Stimulated activated CD4-positive, alpha-beta T cell treated with anti-CD3 and anti-CD28 coated beads, TNF-alpha, amount 100 ng/mL, for 48 hours (primary cell): ENCODE data around the gene PLXNA3.
"Not testable (repeated sequence)": the region's sequence is repeated elsewhere in the genome, so short reads cannot be mapped to it uniquely, and the experiment has no call there.

Experiments used
- DNase-seq, 3 donors: peaks; one replicate each; pipeline ENCODE4 v3.0.0-alpha.2; 2020; ENCODE audit warnings: low read depth in 3 of 3

Gene PLXNA3

DNA sequence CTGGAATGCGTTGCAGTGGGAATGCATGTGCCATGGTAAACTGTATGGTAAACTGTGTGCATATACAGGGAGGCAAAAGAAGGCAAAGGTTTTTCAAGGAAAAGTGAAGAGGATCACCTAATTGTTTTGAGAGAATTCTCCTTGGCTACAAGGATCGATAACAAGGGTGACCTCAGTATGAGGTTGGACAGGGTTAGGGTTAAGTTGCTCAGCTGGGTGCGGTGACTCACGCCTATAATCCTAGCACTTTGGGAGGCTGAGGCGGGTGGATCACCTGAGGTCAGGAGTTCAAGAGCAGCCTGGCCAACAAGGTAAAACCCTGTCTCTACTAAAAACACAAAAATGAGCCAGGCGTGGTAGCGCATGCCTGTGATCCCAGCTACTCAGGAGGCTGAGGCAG is 43.3 kb downstream of the PLXNA3 start:
- DNase-seq = not testable (repeated sequence)

DNA sequence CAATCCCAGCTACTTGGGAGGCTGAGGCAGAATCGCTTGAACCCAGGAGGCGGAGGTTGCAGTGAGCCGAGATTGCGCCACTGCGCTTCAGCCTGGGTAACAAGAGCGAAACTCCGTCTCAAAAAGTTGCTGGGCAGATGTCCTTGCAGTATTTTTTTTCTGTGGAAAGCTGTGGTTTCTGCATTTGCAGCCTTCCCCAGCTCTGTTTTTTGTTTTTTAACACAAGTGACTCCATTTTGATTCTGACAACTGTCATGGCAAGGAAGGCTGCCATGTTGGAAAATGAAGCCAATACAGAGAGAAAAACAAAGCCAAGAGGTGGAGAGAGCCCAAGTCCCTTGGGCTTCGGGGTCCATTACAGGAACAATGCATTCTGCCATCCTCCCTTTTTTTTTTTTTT is 44.0 kb downstream of the PLXNA3 start:
- no peak for DNase-seq

DNA sequence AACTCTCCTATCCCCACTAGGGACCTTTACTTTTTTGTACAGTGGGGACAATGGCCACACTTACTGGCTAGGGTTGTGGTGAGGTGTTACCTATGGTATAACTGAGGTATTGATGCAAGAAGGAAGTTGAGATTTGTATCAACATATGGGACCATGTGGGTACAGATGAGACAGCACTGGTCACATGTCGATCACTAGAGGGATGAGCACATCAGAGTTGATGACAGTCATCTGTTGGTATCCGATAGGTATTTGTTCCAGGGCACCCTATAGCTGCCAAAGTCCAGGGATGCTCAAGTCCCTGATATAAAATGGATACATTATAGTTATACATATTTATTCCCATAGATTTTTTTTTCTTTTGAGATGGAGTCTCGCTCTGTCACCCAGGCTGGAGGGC is 44.9 kb downstream of the PLXNA3 start:
- no peak for DNase-seq

DNA sequence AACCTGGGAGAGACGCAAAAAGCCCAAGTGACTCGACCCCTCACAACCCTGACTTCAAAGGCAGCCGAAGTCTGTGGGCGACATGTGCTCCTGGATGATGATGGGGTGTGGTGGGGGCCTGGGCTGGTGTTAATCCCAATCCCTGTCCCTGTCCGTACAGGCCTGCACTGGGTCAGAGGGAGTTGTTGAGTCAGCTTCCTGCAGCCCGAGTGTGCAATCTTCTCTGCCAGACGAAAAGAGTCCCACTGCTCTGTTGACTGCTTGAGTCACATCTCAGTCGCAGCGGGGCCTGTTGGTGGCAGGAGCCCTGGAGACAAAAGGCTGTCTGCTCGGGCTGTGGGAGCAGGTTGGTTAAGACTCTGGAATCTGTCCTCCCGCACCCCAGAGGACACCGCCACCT is 47.7 kb downstream of the PLXNA3 start:
- DNase-seq = no peak

DNA sequence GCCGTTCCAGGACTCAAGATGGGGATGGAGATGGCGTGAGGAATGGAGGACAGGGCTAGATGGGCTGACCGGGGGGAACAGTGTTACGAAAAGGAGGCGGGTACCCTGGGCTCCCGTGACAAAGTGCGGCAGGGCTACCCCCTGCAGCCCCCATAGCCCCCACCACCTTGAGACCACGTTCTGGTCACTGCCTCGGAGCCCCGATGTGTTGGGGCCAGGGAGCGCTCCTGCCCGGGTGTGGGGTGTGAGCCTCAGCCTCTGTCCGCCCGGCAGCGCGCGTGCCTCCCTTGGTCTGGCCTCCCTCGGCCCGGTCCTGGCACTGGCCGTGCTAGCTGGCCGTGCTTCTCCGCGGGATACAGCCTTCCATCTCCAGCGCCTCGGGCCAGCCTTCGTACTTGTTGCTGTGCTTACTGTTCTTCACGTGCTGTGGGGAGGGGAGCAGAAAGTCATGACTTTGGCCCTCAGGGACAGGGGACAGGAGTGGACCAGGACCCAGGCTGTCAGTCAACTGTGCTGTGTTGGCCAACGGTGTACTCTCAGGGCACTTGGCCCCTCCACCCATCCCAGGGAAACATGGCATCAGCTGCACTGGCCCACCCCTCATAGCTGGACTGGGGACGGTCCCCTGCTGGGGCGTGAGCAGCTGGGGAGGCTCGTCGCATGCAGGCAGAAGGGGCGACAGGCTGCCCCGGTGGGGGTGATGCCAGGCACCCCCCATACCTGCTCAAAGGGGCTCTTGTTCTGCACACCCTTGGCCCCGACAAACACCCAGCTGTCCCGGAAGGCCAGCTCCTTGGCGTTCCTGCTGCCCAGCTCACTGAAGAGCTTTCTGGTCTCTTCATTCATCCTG is 48.6 kb downstream of the PLXNA3 start:
- DNase-seq = no peak

DNA sequence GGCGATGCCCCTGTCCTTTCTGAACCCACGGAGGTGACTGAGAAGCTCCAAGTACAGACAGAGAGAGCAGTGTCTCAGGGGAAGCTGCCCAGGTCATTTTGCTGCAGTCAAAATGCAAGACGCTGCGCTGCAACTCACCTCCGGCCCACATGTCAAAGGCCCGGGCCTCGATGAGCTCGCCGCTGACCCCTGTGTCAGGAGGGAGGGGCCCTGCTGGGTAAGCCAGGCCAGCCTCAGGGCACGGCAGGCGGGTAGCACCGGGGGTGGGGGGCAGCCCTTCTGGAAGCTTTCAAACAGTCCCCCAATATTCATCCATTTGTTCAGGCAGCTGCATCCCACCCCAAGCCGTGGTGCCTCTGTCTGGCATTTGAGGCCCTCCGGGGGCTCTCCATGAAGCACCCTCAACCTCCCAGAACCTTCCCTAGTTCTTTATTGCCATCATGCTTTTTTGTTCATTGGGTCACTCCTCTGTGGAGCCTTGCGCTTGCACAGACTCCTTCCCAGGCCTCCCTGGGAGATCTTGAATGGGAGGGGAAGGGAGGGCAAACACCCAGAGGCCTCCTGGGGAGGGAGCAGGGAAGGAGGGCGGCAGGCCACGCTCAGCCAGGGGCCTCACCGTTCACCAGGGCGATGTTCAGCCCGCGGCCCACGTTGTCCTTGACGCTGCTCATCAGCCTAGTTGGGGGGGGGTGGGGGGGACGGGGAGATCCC is 49.7 kb downstream of the PLXNA3 start:
- no peak for DNase-seq

DNA sequence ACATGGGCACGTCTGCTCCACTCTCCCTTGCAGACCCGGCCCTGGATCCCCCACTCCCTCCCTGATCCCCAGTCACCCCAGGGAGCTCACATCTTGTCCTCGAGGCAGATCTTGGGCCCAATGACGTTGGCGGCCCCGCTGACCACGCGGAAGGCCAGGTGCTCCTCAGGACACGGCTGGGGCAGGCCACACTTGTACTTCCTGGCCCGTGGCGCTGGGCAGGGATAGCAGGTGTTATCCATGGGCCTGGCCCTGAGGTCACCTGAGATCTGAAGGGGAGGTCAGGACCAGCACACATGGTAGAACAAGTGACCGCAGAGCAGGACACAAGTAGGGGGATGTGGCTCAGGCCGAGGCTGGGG is 50.3 kb downstream of the PLXNA3 start:
- DNase-seq = no peak

DNA sequence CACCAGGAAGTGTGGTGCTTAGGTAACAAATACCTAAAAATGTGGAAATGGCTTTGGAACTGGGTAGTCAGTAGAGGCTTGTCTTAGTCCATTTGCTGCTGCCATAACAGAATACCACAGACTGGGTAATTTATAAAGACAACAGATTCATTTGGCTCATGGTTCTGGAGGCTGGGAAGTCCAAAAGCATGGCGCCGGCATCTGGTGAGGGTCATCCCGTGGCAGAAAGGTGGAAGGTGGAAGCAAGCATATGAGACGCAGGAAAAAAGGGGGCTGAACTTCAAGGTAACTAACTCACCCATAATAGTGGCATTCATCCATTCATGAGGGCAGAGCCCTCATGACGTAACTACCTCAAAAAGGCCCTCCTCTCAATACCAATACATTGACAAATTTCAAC is 51.4 kb downstream of the PLXNA3 start:
- no peak for DNase-seq

DNA sequence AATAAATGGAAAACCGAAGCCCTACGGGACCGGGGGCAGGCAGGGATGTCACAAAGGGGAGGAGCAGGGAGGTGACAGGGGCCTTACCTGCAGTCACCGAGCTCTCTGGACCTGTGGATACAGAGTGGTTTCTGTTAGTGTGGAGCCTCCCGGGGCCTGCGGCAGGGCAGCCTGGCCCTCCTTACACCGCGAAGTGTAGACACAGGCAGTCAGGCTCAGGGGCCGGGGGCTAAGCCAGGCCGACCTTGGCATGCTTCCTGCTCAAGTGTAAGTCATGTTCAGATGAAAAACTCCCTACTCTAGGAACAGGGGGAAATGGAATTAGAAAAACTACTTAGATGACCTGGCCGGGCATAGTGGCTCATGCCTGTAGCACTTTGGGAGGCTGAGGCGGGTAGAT is 53.7 kb downstream of the PLXNA3 start:
- no peak for DNase-seq

DNA sequence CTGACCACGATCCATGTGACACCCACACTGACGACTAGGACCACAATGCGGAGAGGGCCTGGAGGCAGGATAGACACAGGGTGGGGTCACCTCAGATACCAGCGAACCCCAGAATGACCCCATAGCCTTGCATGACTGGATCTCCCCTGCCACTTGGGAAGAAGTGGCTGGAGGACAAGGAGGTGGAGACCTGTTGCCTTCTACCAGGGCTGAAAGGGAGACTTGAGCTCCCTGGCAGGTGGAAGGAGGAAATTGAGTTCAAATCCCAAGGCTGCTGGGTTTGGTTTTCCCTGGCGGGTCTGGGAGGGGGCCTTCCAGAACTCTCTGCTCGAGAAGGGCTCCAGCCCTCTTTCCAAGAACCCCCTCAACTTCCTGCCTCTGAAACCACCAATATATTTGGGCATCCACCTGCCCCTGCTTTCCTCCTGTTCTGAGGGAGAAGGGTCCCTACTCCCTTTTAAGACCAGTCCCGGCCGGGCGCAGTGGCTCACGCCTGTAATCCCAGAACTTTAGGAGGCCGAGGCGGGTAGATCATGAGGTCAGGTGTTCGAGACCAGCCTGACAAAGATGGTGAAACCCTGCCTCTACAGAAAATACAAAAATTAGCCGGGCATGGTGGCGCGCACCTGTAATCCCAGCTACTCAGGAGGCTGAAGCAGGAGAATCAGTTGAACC is 54.9 kb downstream of the PLXNA3 start:
- no peak for DNase-seq

DNA sequence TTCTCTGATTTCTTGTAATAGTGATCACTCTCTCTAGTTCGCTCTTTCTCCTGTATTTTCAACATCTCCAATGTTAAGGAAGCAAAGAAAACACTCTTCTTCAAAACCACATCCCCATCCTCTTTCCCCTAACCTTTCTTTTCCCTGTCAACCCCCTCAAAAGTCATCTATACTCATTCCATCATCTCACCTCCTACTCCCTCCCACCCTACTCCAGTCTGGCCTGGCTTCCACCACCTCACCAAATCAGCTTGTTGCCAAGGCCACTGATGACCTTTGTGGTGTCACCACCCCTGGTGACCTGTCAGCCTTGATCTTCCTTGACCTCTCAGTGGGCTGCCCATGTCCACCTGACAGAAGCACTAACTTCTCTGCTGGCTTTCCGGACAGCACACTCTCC is 55.6 kb downstream of the PLXNA3 start:
- DNase-seq = no peak

DNA sequence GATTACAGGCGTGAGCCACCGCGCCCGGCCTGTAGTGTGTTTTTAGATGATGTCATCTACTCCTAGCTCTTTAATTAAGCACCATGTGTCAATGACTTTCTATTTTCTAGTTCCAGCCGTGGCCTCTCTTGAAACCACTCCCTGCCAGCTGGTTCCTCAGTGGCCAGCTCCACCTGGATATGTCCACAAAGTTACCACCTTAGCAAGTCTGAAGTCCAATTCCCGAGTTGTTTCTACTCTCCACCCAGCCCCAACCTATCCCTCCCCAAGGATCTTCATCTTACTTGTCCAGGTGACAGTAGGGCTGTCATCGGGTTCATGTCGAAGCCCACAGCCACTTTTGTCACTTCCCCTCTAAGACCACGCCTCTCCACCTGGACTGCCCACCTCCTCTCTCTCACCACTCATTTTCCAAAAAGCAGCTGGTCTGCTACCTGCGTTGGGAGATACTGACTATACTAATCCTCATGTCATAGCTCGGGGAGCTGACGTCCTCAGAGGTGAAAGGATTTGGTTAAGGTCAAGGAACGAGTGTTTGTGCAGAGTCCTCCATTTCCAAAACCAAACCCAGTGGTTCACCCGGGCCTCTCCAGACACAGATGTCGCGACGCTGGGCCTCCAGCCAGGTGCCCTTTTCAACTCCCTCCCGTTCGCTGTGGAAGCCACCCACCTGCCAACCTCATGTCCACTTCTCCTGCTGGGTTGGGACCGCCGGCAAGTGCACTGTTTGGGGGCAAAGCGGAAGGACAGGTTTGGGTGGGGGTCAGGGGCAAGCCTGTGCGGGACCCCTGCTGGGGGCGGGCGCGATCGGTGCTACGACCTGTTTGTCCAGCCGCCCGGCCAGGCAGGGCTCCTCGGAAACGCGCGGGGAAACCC is 57.2 kb downstream of the PLXNA3 start:
- no peak for DNase-seq

DNA sequence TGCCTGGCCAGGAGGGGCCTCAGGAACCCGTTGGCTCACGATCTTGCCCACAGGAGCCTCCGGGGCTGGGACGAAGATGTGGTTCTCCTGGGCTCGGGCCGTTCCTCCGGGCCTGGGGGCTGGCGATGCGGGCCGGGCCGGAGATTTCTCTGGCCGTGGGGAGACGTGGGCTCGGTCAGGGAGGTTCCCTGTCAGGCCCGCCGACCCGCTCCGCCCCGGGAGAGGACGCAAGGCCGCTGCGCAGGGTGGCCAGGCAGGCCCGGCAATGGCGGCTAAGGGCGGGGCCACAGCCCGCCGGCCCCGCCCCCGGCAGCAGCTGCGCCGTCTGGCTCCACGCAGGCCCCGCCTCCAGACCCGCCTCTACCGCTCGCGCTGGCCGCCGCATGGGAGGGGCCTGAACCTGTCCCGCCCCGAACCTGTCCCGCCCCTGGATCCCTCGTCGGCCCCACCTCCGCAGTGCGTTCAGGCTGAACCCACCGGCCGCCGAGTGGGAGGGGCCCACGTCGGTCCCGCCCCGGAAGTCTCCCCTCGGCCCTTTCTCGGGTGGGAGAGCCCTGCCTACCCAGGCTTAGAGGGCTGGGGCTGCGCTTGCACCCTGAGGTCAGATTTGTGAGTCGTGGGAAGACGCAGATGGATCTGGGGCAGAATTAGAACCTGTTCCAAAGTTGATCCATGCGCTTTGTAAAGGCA is 58.0 kb downstream of the PLXNA3 start, which contains the start of gene FAM3A:
FAM3A (minus strand) TSS at position 267 of the 690 bp plus-strand sequence. CDS start 460 bp downstream, outside the sequence.
- DNase-seq = peak; percentile 82 to 90 (median 90)

DNA sequence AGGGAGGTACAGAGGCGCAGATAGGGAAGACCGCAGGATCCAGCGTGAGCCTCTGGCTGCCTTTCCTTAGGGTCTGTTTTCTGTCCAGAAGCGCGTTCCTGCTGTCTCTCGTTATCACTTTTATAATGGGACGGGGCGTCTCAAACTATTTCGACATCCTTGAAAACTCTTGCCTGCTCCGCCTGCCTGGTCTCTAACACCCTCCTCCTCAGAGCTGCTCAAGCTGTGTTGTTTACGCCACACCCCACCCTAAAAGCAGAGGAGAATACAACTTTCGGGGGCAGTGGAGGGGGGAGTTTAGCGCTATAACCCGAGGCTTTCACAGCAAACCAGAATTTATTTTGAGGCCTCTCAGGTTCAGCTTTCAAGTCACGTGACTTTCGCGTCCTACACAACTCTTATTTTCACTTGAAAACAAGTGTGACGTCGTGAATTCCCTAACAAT is 58.6 kb downstream of the PLXNA3 start:
- no peak for DNase-seq

DNA sequence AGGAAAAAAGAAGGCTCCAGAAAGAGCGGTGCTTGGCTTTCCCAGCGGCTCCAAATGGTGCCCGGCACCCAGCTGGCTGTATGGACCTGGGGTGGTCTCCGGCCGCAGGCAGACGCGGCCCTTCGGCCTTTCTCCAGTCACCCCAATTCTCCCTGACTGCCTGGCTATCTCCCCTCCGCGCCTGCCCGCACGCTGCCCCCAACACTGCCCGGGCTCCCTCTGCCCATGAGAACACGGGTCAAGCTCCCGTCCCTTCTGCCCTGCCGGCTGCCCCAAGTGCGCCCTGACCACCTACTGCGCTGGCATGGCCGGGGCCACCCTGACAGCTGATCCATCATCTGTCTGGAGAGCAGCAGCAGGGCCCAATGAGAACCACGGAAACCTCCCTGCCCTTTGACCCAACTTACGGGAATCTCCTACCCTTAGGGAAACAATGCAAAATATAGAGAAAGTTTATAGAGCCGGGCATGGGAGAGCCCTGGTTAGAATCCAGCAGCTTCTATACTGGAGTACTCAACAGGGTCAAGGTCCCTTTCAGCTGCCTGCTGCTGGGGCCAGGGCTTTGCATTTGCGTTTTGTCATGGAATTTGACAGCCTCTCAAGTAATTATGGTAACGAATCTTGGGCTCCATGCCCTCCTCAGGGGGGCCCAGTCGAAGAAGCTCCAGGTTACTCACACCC is 59.2 kb downstream of the PLXNA3 start:
- no peak for DNase-seq

DNA sequence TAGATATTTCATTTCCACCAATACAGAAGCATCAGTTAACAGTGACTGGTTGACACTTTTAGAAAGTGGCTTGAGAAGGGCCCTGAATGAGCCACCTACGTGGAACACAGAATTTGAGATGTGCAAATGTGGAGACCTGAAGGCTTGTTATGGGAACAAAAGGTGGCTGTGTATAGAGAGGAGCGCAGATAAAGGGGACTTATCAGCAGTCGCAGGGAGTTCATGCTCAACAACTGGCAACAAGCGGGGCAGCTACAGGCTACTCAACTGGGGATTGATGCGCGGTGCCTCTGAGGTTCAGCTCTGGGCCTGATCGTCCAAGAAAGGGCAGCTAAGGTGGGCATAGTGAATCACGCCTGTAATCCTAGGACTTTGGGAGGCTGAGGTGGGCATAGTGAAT is 61.3 kb downstream of the PLXNA3 start:
- no peak for DNase-seq

DNA sequence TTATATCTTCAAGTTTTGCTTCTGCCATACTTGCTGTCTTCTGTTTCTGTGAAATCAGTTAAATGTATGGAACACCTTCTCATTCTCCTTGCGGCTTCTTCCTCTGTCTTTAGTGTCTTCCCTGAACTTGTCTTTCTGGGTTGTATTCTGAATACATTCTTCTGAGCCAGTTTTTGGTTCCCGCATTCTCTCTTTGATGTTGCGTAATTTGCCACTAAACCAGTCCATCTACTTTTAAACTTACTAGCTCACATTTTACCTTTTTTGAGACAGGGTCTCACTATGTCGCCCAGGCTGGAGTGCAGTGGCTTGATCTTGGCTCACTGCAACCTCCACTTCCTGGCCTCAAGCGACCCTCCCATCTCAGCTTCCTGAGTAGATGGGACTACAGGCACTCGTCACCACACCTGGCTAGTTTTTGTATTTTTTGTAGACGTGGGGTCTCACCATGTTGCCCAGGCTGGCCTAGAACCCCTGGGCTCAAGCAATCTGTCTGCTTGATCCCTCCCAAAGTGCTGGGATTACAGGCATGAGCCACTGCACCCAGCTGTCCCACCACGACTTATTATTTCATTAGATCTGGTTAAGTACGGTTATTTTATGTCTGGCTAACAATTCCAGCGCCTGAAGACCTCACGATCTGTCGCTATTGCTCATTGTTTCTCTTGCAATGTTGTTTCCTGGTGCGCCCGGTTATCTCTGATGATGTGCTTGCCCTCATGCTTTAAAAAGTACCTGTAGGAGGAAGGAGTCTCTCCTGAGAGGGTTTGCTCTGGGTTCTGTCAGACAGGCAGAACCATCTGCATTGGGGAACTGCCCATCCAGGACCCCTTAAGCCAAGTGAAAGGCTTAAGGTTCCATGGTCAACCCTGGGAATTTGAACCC is 67.8 kb downstream of the PLXNA3 start:
- no peak for DNase-seq

DNA sequence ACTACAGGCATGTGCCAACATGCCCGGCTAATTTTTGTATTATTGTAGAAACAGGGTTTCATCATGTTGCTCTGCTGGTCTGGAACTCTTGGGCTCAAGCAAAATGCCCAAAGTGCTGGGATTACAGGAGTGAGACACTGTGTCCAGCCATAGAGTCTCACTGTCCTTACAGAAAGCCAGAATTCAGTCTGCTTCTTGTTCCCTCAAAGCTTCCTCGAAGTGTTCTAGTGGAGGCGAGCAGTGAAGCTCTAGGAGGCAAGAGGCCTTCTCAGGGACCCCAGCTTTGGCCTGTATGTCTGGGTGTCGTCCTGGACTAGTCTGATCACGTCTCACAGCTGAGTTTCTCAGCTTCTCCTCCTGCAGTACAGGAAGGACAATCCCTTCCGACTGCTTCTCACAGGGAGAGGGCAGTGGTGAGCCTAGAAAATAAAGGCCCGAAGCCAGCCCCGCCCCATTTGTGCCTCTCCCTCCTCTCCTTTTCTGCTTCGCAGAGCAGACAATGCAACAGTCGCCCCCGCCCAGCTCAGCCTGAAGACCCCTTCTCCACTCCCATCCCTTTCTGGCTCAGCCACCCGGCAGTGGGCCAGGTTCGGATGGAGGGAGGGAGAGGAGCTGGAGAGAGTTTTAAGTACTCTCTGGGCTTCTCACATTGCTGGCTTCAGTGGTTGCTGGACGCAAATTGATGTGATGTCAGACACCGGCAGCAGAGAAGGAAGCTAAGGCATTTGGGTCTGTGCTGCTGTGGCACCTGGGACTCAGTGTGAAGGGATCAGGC is 69.0 kb downstream of the PLXNA3 start:
- peak; percentile 27 to 64 (median 35) for DNase-seq
